ENCODE measurements around the gene MLLT6.
"Not testable (repeated sequence)": the region's sequence is repeated elsewhere in the genome, so short reads cannot be mapped to it uniquely, and the experiment has no call there.

MLLT6 gene

DNA sequence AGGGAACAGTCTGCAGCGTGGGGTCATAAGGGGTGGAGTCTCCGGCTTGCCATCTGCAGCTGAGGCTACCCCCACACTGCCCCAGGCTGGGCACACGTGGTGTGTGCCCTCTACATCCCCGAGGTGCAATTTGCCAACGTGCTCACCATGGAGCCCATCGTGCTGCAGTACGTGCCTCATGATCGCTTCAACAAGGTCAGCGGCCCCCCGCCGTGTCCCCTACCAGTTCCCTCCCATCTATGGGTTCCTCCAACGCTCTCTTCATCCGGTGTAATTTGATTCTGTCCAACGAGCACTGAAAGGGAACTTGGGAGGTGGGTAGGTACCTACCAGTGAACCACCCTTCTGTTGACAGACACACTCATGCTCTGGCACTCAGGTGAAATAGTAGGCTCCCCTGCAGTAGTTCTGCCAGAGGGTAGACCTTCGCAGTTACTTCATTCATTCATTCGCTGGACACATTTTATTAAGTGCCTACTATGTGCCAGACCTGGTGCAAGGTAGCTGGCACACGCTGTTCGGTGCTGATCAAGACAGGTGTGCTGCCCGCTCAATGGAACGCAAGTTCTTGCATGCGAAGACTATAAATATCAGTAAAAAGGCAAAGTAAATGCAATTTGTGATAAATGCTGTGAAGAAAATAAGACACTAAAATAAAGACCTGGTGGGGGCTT is 2.7 kb downstream of the MLLT6 start:
- no peak for DNase-seq (ENCODE audit: low spot score)

DNA sequence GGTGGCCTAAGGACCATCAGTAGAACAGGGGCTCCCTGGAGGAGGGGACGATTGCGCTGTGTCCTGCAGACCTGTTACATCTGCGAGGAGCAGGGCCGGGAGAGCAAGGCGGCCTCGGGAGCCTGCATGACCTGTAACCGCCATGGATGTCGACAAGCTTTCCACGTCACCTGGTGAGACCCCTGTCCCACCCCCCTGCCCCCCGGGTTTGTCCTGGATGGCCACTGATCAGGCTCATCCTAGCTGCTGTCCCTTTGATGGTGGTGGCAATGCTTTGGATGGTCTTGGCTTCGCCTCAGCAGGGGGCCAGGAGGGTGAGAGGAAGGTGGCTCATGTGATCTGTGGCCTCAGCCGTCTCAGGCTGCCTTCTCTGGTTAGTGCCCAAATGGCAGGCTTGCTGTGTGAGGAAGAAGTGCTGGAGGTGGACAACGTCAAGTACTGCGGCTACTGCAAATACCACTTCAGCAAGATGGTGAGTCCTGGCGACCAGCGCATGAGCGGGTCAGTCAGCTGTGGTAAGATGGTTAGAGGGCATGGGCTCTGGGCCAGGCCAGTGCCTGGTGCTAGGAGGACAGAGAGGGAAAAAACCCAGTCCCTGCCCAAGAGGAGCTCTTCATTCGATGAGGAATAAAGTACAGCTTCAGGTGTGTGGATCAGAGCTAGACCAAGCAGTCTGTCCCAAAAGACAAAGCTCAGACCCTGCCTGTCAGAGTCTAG is 4.2 kb downstream of the MLLT6 start:
- no peak for DNase-seq (ENCODE audit: low spot score)

DNA sequence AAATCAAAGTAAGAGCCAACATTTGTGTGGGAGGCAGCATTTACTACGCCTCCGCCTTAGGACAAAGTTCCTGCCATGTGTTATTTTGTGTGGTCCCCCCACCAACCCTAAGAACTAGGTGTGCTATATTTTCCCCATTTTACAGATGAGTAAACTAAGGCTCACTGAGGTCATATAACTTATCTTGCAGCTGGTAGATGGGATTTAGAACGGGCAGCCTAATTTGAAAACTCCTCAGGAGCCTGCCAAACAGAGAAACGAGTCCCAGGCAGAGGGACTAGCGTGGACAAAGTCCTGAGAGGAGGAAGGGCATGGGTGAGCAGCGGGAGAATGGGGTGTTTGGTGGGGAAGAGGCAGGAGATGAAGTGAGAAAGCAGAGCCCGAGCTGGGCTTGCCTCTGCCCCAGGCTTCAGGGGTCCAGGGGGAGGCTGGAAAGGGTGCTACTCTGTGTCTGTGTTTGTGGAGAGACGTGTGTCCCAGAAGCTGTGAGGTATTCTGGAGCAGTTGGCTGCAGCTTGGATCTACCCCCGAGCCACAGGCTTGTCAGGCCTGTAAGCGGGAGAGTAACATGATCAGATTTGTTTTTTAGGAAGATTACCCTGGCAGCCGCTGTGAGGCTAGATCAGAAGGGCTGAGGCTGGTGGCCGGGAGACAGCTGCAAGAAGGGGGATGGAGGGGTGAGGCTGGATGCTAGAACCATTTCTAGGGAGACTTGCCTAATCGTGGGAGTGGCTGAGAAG is 5.0 kb downstream of the MLLT6 start:
- DNase-seq (ENCODE audit: low spot score) = no peak

DNA sequence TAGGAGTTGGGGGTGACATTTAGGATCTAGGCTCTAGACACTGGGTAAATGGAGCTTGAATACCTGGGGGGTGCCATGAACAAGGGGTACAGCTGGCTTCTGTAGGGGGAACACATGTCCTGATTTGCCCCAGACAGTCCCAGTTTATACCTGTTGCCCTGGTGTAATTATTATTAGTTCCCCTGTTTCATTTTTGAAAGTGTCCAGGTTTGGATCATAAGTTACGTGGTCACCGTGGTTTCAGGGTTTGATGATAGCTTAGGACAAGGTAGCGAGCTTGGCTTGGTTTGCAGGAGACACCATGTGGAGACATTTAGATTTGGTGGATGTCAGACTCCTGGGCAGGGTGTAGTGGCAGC is 5.5 kb downstream of the MLLT6 start:
- DNase-seq (ENCODE audit: low spot score) = no peak

- no peak for DNase-seq (ENCODE audit: low spot score)
Measured at GRCh38 chr17:38710985-38711384, 5.9 kb downstream of the MLLT6 start.

DNA sequence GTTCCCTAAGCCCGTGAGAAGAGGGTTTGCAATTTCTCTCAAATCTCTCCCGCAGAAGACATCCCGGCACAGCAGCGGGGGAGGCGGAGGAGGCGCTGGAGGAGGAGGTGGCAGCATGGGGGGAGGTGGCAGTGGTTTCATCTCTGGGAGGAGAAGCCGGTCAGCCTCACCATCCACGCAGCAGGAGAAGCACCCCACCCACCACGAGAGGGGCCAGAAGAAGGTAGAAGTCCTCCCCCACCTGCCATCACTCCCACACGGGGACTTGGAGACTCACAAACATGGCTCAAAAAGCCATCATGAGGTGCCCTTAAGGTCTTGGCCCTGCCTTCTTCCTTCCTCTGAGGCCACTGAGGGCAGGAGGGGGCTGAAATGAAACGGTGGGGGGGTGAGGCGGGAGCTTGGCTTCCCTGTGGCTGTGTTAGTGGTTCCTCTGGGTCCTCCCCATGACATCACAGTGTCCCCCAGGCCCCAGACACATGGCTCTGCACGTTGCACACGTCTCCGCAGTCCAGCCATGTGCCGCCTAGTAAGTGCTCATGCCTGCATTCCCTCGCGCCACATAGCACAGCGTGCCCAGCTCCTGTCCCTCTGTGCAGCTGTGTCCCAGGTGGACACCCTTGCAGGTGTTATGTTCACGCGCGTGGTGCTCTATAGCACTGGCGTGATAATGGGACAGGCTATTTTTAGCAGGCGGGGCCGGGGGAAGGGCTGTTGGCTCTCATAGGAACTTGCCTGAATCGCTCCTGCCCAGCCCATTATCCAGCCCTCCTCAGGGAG is 6.9 kb downstream of the MLLT6 start:
- no peak for DNase-seq (ENCODE audit: low spot score)

- DNase-seq (ENCODE audit: low spot score) = no peak
Measured at GRCh38 chr17:38712593-38712992, 7.5 kb downstream of the MLLT6 start.

- no peak for DNase-seq (ENCODE audit: low spot score)
Measured at GRCh38 chr17:38713456-38714075, 8.5 kb downstream of the MLLT6 start.

DNA sequence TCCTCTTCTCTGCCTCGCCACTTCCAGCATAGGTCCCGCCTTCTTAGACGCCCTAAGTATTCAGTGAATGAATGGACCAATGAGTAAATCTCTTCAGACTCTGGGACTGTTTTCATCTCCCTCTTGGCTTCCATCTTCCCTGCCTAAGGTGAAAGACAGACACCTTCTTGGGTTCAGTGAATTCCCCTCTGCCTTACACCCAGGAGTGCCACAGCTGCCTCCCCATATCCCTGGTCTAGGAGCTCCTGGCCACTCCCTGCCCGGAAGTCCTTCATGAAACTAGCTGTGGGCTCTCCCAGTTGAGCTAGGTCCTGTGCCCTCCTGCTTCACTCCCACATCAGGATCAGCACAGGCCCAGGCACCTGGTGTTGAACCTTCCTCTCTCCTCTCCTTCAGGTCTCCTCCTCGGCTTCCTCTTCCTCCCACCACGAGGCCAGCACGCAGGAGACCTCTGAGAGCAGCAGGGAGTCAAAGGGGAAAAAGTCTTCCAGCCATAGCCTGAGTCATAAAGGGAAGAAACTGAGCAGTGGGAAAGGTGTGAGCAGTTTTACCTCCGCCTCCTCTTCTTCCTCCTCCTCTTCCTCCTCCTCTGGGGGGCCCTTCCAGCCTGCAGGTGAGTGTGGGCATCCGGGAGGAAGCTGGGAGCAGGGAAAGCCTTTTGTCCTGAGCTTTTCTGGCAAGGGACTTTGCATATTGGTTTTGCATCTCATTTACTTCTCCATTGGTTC is 10.3 kb downstream of the MLLT6 start:
- no peak for DNase-seq (ENCODE audit: low spot score)

DNA sequence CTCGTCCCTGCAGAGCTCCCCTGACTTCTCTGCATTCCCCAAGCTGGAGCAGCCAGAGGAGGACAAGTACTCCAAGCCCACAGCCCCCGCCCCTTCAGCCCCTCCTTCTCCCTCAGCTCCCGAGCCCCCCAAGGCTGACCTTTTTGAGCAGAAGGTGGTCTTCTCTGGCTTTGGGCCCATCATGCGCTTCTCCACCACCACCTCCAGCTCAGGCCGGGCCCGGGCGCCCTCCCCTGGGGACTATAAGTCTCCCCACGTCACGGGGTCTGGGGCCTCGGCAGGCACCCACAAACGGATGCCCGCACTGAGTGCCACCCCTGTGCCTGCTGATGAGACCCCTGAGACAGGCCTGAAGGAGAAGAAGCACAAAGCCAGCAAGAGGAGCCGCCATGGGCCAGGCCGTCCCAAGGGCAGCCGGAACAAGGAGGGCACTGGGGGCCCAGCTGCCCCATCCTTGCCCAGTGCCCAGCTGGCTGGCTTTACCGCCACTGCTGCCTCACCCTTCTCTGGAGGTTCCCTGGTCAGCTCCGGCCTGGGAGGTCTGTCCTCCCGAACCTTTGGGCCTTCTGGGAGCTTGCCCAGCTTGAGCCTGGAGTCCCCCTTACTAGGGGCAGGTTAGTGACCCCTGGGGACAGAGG is 11.4 kb downstream of the MLLT6 start:
- no peak for DNase-seq (ENCODE audit: low spot score)

- DNase-seq (ENCODE audit: low spot score) = no peak
Measured at GRCh38 chr17:38717139-38717745, 12.2 kb downstream of the MLLT6 start.

DNA sequence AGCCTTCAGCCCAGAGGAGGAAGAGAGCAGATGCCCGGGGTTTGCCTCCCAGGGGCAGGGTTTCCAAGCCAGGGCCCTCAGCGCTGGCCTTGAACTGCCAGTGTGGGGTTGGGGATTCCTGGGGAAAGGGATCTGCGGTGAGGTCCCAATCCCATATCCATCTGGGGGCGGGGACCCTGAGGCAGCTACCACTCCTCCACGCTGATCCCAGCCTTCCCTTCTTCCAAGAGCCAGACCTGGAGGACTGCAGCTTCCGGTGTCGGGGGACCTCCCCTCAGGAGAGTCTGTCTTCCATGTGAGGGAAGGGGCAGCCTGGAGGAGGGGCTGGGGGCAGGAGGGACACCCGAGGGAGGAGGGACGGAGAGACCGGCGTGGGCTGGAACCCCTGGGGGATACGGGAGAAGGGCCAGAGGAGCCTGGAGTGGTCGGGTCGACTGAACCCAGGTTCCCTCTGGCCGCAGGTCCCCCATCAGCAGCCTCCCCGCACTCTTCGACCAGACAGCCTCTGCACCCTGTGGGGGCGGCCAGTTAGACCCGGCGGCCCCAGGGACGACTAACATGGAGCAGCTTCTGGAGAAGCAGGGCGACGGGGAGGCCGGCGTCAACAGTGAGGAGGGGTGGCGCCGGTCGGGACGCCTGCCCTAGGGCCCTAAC is 14.3 kb downstream of the MLLT6 start:
- DNase-seq (ENCODE audit: low spot score) = no peak

GRCh38 chr17:38719943-38720641 is 15.0 kb downstream of the MLLT6 start:
- no peak for DNase-seq (ENCODE audit: low spot score)

- no peak for DNase-seq (ENCODE audit: low spot score)
Measured at GRCh38 chr17:38720941-38721340, 15.9 kb downstream of the MLLT6 start.

GRCh38 chr17:38721802-38722201 is 16.7 kb downstream of the MLLT6 start:
- no peak for DNase-seq (ENCODE audit: low spot score)

DNA sequence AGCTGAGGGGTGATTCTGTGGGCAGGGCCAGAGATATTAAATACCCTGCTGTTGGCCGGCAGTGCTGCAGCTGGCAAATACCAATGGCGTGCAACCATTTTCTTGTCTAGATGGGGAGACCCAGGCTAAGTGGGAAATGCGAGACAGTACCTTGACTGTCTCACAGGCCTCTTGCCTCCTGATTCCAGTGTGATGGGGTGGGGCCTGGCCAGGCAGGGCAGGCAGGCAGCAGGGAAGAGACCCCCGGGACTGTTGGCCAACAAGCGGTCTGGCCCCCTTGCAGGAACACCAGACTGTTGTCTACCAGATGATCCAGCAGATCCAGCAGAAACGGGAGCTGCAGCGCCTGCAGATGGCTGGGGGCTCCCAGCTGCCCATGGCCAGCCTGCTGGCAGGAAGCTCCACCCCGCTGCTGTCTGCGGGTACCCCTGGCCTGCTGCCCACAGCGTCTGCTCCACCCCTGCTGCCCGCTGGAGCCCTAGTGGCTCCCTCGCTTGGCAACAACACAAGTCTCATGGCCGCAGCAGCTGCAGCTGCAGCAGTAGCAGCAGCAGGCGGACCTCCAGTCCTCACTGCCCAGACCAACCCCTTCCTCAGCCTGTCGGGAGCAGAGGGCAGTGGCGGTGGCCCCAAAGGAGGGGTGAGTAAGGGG is 19.4 kb downstream of the MLLT6 start:
- no peak for DNase-seq (ENCODE audit: low spot score)

- DNase-seq (ENCODE audit: low spot score) = no peak
Measured at GRCh38 chr17:38725066-38725465, 20.0 kb downstream of the MLLT6 start.

- DNase-seq (ENCODE audit: low spot score) = not testable (repeated sequence)
Measured at GRCh38 chr17:38726145-38726544, 21.1 kb downstream of the MLLT6 start.

- no peak for DNase-seq (ENCODE audit: low spot score)
Measured at GRCh38 chr17:38727736-38728135, 22.7 kb downstream of the MLLT6 start.
